HG03135 (cell line): Measurements from ENCODE around the gene VAMP4.
"Not testable (repeated sequence)": the region's sequence is repeated elsewhere in the genome, so short reads cannot be mapped to it uniquely, and the experiment has no call there.

ENCODE experiments used
- ATAC-seq: cut with Tn5 transposase; IDR thresholded peaks from one replicate; pipeline ENCODE4 v1.9.1; 2021; ENCODE audit warnings: mild to moderate bottlenecking, moderate library complexity; ENCODE audit not compliant: unreplicated experiment

VAMP4 gene

GRCh38 chr1:171753182-171753581 lies 11.3 kb upstream of the VAMP4 start:
- no peak for ATAC-seq

DNA sequence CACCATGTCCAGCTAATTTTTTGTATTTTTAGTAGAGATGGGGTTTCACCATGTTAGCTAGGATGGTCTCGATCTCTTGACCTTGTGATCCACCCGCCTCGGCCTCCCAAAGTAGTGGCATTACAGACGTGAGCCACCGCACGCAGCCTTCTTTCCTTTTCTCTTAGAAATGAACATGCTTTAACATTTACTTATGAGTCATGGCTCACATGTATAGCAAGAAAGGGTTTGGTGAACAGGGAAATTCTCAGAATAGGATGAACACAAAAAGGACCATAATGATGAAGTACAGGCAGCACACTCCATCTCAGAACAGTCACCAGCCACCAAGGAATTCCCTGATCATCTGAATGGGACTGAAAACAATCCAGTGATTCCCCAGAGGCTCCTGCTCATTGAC lies 9.4 kb upstream of the VAMP4 start:
- no peak for ATAC-seq

DNA sequence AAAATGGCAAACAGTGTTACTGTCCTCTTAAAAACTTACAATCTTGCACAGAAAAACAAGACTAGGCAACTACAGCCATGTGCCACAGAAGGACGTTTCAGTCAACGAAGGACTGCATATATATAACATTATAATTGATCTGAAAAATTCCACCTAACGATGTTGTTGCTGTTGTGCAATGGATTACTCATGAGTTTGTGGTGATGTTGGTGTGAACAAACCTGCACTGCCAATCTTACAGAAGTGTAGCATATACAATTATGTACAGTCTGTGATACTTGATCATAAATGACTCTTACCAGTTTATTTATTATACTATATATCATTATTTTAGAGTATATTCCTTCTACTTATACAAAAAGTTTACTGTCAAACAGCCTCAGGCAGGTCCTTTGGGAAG lies 6.8 kb upstream of the VAMP4 start:
- no peak for ATAC-seq

DNA sequence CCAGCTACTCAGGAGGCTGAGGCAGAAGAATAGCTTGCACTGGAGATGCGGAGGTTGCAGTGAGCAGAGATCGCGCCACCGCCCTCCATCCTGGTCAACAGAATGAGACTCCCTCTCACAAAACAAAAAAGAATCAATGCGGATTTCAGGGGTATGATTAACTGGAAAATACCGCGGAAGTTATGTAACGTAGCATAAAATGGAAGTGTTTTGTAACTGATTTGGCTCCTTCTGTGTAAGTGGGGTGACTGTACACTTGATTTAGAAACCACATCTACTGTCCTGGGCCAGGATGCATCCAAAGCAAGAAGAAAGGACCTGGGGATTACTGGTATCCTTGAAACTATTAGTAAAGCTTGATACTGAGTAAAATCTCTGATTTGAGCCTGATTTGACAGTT lies 3.1 kb upstream of the VAMP4 start:
- no peak for ATAC-seq

DNA sequence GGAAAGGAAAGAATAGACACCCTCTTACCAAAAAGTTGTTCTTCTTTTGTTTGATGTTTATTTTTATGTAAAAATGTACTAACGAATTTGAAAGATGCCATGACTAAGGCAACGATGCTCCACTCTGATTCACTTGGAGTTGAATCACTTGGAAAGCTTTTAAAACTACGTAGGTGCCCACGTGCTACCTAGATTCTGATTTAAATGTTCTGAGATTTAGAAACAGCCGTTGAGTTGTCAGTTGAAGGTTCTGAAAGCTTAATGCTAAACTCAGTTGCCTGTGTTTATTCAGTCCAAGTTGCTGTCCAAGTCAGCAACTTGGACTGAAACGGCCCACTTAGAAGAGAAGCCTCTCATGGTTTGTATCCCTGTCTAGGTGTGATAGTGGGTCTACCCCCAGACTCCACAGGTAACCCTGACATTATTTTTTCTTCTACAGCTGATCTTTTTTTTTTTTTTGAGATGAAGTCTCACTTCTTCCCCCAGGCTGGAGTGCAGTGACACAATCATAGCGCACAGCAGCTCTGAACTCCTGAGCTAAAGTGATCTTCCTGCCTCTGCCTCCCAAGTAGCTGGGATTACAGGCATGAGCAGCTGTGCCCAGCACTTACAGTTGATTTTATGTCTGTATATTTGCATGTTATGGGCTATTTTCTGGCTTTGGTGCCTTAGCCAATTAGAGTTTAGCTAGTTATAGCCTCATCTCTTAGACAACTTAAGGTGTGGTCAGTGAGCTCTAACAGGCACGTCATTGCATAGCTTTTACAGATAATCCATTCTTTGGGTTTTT lies 1.4 kb upstream of the VAMP4 start:
- ATAC-seq = no peak

DNA sequence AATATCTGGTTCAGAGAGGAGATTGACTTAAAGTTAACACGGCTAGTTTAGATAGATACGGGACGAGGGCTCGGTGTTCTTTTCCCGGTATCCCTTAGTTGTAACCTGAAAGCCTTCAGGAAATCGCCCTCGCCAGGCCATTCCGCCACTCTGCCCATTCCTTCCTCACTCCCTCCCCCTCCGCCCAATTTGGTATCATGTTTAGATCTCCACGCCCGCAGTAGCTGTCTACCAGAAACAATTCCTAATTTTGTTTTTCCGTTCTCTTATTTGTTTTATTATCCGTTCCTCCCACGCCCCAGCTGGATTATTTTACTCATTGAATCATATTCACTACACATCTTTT lies 685 bp upstream of the VAMP4 start:
- no peak for ATAC-seq

GRCh38 chr1:171740987-171741871 lies 636 bp downstream of the VAMP4 start:
- peak; percentile 32 for ATAC-seq

- no peak for ATAC-seq
Observed at GRCh38 chr1:171740356-171740863, 1.5 kb downstream of the VAMP4 start.

DNA sequence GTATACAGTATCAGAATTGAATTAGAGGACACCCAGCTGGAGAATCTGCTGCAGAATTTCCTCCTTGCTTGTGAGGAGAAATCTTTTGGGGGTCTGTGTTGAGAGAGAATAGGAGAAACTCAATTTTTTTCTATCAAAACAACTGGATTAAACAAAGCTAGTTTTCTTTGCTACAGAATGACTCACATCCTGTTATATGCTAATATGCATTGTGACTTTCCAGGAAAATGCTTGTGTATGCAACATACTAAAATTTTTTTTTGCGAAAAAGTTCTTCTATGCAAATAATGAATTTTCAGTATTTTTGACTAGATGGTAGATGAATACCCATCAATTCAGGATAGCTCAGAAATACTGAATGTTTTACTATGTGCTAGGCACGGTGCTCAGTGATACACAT lies 2.2 kb downstream of the VAMP4 start:
- ATAC-seq = no peak

DNA sequence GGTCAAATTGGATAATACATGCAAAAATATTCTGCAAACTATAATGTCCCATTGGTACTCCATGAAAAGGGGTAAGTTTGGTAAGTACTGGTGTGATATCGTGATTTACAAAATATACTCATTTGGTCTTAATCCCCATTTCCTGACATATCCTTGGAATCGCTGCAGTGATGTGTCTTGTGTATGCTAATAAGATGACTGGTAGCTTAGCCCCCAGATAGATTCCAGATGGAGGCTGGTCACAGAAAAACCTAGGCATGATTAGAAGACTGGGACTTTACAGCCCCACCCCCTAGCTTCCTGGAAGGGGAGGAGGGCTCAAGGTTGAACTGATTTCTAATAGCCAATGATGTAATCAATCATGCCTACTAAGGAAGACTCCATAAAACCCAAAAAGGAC lies 3.0 kb downstream of the VAMP4 start:
- no peak for ATAC-seq

DNA sequence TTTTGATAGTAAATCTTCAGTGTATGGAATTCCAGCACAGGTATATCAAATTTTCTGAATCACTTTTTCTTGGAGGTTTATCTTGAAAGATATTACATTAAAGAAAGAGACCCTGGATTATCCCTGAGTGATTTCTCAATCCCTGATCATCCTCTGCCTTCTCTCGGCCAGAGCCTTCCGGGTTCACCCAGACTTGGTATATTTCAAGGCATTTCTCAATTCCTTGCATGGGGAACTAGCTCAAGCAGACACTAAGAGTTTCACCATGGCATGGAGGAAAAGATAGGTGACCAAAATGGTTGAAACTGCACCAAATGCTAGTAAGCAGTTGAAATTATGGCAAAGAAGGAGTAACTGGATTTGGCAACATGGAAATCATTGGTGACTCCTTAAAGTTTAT lies 5.7 kb downstream of the VAMP4 start:
- ATAC-seq = no peak

DNA sequence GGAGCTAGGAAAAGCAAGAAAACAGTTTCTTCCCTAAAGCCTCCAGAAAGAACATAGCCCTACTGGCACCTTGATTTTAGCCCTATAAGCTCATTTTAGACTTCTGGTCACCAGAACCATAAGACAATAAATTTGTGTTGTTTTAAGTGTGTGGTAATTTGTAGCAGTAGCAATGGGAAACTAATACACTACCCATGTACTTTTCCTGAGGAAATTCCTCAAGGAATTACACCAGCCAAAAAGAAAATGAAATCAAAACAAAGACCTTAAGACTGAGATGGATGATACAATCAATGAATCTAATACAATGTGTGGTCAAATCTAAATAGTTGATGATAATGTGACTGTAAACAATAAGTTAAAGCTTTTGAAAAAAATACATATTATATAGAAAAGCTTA lies 11.8 kb downstream of the VAMP4 start:
- ATAC-seq = no peak

GRCh38 chr1:171727778-171728177 lies 14.1 kb downstream of the VAMP4 start:
- no peak for ATAC-seq

- not testable (repeated sequence) for ATAC-seq
Observed at GRCh38 chr1:171723180-171723579, 18.7 kb downstream of the VAMP4 start.

- no peak for ATAC-seq
Observed at GRCh38 chr1:171718848-171719247, 23.0 kb downstream of the VAMP4 start.

GRCh38 chr1:171718216-171718615 lies 23.6 kb downstream of the VAMP4 start:
- no peak for ATAC-seq

GRCh38 chr1:171717062-171717718 lies 24.7 kb downstream of the VAMP4 start:
- no peak for ATAC-seq

- no peak for ATAC-seq
Observed at GRCh38 chr1:171716616-171717015, 25.2 kb downstream of the VAMP4 start.

- ATAC-seq = no peak
Observed at GRCh38 chr1:171715813-171716251, 26.0 kb downstream of the VAMP4 start.

- ATAC-seq = no peak
Observed at GRCh38 chr1:171712341-171712740, 29.5 kb downstream of the VAMP4 start.

DNA sequence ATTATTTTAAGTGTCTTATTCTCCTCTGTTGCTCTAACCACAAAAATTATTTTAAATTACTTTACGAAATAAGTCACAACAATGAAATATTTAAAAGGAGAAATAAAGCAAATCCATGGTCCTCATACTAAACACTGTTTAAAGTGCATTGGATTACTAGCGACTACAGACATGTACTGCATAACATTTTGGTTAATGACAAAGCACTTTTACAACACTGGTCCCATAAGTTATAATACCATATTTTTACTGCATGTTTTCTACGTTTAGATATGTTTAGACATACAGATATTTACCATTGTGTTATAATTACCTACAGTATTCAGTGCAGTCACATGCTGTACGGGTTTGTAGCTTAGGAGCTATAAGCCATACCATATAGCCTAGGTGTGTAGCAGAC lies 30.2 kb downstream of the VAMP4 start:
- ATAC-seq = no peak
